HG03565 (cell line): ENCODE data around the gene CPAMD8.

Experiments
- ATAC-seq: cut with Tn5 transposase; IDR thresholded peaks from one replicate; pipeline ENCODE4 v1.9.1; 2021; ENCODE audit warnings: mild to moderate bottlenecking, moderate library complexity; ENCODE audit not compliant: unreplicated experiment

CPAMD8 gene

GRCh38 chr19:16922592-16922934 is 104.0 kb downstream of the CPAMD8 start:
- no peak for ATAC-seq

GRCh38 chr19:16921766-16922591 is 104.6 kb downstream of the CPAMD8 start:
- ATAC-seq, result no peak

DNA sequence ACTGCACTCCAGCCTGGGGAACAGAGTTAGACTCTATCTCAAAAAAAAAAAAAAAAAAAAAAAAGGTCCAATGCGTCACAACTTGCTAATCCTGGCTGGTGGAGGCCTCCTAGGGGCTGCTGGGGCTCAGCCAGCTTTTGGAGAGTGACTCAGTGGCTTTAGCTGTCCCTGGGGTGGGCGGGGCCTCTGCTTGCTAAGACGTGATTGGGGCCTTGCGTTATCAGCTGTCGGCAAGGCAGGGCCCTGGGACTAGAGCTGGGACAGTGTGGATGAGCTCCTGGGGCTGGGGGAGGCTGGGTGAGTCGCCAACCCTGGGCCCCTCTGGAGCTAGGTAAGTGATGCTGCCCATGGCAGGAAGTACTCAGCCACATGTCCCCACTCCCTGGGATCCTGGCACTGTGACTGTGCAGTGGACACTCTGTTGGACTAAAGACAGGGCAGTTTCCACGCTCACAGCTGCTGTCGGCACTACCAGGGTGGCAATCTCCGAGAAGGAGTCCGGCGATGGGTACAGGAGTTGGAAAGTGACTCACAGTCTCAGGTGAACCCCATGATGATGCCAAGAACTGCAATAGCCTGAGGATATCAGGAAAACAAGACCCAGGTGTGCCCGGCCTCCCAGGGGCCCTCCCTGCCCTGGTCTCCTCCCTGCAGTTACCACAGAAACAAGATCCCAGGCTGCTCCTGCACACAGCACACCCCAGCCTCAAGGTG is 105.6 kb downstream of the CPAMD8 start:
- no peak for ATAC-seq

- ATAC-seq, result no peak
Observed at GRCh38 chr19:16919496-16919895, 107.1 kb downstream of the CPAMD8 start.

DNA sequence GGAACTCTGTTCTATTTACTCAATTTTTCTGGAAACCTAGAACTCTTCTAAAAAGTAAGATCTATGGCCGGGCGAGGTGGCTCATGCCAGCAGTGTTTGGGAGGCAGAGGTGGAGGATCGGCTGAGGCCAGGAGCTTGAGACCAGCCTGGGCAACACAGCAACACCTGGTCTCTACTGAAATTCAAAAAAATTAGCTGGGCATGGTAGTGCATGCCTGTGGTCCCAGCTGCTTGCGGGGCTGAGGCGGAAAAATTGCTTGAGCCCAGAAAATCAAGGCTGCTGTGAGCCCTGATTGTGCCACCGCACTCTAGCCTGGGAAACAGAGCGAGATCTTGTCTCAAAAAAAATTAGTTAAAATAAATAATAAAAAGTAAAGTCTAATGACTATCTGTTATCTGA is 109.2 kb downstream of the CPAMD8 start:
- no peak for ATAC-seq

GRCh38 chr19:16915734-16916133 is 110.9 kb downstream of the CPAMD8 start:
- ATAC-seq, result no peak

DNA sequence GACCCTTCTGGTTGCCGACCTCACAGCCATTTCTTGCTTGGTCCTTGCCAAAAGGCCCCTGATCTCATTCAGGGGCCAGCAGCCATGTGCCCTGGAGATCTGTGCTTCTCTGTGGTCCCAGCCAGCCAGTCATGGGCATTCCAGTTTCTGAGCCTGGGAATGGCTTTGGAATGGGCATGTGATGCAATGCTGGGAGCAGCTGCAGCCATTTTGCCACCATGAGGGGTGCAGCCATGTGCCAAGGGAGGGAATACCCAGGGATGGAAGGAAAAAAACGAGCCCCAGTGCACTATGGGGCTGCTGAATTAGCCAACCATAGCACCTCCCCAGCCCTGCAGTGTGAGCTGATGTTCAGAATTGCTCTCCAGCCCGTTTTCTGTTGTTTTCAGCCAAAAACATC is 111.5 kb downstream of the CPAMD8 start:
- no peak for ATAC-seq

GRCh38 chr19:16914421-16914820 is 112.2 kb downstream of the CPAMD8 start:
- no peak for ATAC-seq

DNA sequence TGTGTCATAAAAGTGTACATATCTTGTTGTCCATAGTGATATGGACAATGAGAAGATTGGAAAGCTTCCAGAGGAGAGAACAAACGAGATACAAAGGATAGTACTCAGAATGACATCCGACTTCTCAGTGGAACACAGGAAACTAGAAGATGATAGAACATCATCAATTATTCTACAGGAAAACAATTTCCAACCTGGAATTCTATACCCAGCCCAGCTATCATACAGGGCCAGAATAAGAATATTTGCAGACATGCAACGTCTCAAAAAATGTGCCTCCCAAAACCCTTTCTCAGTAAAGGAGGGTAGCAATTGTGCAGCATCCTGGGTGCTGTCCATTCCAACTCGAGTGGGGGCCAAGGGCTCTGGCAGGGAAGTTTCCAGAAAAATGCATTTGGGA is 113.8 kb downstream of the CPAMD8 start:
- ATAC-seq, result no peak

- no peak for ATAC-seq
Observed at GRCh38 chr19:16911046-16911445, 115.6 kb downstream of the CPAMD8 start.

DNA sequence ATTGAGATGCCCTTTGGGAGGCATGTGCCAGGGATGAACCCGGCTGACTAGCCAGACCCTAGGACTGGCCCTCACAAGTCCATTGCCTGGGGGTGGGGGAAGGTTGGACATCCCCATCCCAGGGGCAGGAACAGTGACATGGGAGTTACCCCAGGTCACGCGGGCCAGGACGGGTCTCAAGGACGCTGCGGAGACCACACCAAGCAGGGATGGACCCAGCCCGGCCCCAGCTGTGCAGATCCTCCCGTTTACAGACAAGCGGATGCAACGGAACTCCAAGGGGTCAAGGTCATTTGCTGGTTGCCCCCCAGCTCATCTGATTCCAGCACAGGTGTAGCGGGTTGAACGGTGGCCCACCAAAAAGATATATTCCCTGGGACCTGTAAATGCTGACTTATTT is 117.9 kb downstream of the CPAMD8 start:
- no peak for ATAC-seq

DNA sequence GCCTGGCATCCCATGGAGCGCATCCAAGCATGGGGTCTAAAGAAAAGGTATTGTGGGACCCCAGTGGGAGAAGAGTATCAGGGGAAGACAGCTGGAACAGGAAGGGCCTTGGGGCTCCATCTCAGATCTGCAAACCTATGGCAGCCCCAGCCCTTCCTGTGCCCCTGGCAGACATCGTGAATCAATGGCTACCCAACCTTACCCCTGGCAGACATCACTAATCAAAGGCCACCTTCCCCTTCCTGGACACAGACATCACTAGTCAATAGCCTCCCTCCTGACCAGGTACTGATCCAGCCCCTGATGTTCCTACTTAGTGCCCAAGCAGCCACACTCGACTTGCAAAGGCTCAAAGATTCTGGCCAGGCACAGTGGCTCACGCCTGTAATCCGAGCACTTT is 122.0 kb downstream of the CPAMD8 start:
- no peak for ATAC-seq

DNA sequence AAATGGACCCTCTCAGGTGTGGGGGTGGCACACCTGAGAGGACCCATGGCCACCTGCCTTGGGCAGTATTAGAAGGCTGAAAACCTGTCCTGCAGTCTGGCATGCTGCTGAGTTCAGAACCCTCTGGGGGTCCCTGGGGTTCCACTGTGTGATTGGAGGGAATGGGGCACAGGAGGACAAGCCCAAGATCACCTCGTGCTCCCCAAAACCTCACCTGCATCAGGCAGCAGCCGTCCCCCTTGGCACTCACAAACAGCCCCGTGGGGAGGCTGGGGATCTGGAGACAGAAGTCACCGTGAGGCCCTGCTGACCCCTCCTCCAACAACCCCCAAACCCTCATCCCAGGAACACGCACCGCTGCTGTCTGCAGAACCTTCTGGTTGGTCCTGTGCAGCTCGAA is 123.3 kb downstream of the CPAMD8 start:
- no peak for ATAC-seq

DNA sequence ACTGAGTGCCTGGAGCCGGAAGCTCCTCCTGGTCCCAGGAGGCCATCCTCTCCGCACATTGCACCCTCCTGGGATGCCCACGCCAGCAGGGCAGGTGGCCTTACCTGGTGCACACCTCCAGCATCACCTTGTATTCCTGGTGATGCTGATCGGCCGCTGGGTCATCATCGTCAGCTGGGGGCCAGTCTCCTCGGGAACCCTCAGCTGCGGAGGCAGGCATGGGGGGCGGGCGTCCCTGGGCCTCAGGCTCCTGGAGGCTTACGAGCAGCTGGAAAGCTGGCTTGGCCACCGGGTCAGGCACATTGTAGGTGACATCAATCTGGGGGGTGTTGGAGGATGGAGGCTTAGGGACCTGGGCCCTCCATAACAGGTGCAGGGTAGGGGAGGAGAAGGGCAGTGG is 124.1 kb downstream of the CPAMD8 start:
- ATAC-seq, result no peak

- no peak for ATAC-seq
Observed at GRCh38 chr19:16901491-16902175, 125.0 kb downstream of the CPAMD8 start.

- ATAC-seq, result no peak
Observed at GRCh38 chr19:16899566-16900075, 127.0 kb downstream of the CPAMD8 start.

DNA sequence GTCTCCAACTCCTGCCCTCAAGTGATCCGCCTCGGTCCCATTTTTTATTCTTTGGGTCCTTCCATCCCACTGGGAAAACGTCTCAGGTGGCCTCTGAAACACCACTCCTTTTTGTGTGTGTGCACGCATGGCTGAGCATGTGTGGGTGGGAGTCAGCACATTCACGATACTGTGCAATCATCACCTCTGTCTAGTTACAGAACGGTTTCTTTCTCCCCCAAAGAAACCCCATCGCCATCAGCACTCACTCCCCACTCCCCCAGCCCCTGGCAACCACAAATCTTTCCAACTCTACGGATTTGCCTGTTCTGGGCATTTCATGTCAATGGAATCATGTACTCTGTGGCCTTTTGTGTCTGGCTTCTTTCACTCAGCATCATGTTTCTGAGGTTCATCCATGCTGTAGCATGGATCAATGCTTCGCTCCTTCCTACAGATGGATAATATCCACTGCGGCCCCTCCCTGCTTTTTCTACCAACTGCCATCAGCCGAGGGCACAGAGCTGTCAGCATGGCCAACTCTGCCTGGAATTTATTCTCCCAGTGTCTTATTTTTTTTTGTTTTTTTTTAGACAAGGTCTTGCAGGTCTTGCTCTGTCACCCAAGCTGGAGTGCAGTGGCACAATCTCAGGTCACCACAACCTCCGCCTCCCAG is 128.1 kb downstream of the CPAMD8 start:
- no peak for ATAC-seq

GRCh38 chr19:16897856-16898161 is 128.8 kb downstream of the CPAMD8 start:
- no peak for ATAC-seq

DNA sequence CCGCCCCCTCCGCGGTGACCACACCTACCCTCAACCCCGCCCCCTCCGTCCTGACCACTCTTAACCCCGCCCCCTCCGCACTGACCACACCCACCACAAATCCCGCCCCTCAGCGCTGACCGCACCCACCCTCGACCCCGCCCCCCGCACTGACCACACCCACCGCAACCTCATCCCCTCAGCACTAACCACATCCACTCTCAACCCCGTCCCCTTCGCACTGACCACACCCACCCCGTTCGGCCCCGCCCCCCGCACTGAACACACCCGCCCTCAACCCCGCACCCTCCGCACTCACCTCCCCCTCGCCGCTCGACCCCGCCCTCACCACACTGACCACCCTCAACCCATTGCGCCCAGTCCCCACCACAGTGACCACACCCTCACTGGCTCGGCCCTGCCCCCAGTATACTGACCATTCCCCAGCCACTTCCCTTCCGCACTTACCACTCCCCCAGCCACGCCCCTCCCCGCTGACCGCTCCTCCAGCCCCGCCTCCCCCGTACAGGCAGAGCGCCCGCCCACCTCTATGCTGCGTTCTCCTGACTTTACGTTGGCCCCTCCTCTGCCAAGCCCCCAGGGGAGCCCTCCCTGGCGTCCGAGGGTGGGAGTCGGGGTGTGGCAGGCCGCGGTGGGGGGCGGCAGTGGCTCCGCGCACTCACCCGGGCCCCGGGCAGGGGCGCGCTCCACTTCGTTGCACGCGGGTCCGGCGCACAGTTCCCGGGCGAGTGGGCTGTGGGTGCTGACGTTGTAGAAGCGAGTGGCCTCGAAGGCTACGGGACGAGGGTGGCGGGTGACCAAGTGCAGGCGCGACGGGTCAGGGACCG is 129.4 kb downstream of the CPAMD8 start:
- peak; percentile 31 for ATAC-seq
